Body of pancreas (tissue), 4 donors: Measurements from ENCODE around the gene EAF2. TPM values are rescaled to one million over a fixed set of nuclear protein-coding genes. Genes with fewer than 3 reads are reported as not detected.

Experiments used
- ATAC-seq: fragments of 150-250 bp; one replicate; pipeline ENCODE4 v1.9.1; 2016
- DNase-seq, 4 donors: peaks; one replicate each; pipeline ENCODE4 v3.0.0-alpha.2; 2019
- H3K27ac ChIP-seq, 4 donors: fragments of 200-600 bp; sonication (generic); 1 replicate in 3 of 4; 2 replicates in 1 of 4; pipeline versions ENCODE4 v1.5.1 to v1.6.1; 2016 to 2019; ENCODE audit warnings: mild to moderate bottlenecking in 1 of 4, mixed read lengths in 1 of 4, moderate library complexity in 1 of 4
- H3K27me3 ChIP-seq, 2 donors: fragments of 200-600 bp; sonication (generic); one replicate each; pipeline ENCODE4 v1.6.0; 2016; ENCODE audit warnings: mild to moderate bottlenecking in 1 of 2
- H3K36me3 ChIP-seq, 2 donors: fragments of 200-600 bp; sonication (generic); replicated peaks in 1 of 2; 2 replicates each; pipeline ENCODE4 v1.5.1; 2016; ENCODE audit warnings: low read depth in 2 of 2; ENCODE audit not compliant: insufficient read depth in 1 of 2
- H3K4me1 ChIP-seq: fragments of 200-600 bp; sonication (generic); one replicate; pipeline ENCODE4 v1.6.0; 2016
- H3K4me3 ChIP-seq, 2 donors: fragments of 200-600 bp; sonication (generic); 1 replicate in 1 of 2; 2 replicates in 1 of 2; pipeline ENCODE4 v1.5.1; 2016 to 2019
- H3K9me3 ChIP-seq, 3 donors: fragments of 200-600 bp; sonication (generic); 1 replicate in 2 of 3; 2 replicates in 1 of 3; pipeline ENCODE4 v1.5.1; 2016
- CTCF ChIP-seq, 7 experiments: fragments of 450-650 bp in 4 of 7; fragments of 200-600 bp in 3 of 7; sonication (generic) in 3 of 7; IDR thresholded peaks; one replicate each; pipeline ENCODE4 v1.5.1; 2016 to 2019; ENCODE audit warnings: antibody characterized with exemption in 7 of 7
- POLR2A ChIP-seq, 3 donors: fragments of 450-650 bp; IDR thresholded peaks; one replicate each; pipeline ENCODE4 v1.6.1; 2016; ENCODE audit warnings: antibody characterized with exemption in 3 of 3, mild to moderate bottlenecking in 2 of 3
- WGBS, 2 donors: methylation state at CpG; one replicate each; pipeline ENCODE4 v1.1.5; 2017; 5-methylcytosine and 5-hydroxymethylcytosine counted together
- intact Hi-C: fragments of 100-400 bp; cut with DNase I; formaldehyde crosslinking; loops from one replicate; pipeline ENCODE4 v1.15.1; 2023
- total RNA-seq, 2 donors: library from RNA; depleted of rRNA; stranded (reverse); fragments of >200 nt; gene quantifications; one replicate each; pipeline ENCODE4 v1.1.0, GENCODE V29; 2016

Gene EAF2
- total RNA-seq, 2 donors from 2014 or later: 2.9 to 16.8 TPM

GRCh38 chr3:121918779-121919483 is 83.9 kb downstream of the EAF2 start:
- TF ChIP-seq POLR2A (IDR thresholded peaks at IDR 0.05): no peak
- no peak for TF ChIP-seq CTCF (IDR thresholded peaks at IDR 0.05)
- Histone ChIP-seq H3K27ac (no peak overlapping the region), H3K27me3 (no peaks in the 10 kb centered on the region), H3K36me3 (peaks cover 0 to 2% of the 10 kb centered on the region in 2 donors), H3K4me3 (no peak overlapping the region), H3K9me3 (no peaks in the 10 kb centered on the region), H3K4me1 (peaks cover 4% of the 10 kb centered on the region)
- ATAC-seq (no peak), DNase-seq (no peak)
- intact Hi-C loops: no loop called here
- WGBS, 2 donors: 91 to 95% methylated on average over 19 of the region's 19 CpGs

- DNase-seq (no peak), ATAC-seq (no peak)
- Histone ChIP-seq H3K27ac (no peak overlapping the region), H3K9me3 (no peaks in the 10 kb centered on the region), H3K4me3 (no peak overlapping the region), H3K36me3 (peaks cover 0 to 2% of the 10 kb centered on the region in 2 donors), H3K27me3 (no peaks in the 10 kb centered on the region), H3K4me1 (no peaks in the 10 kb centered on the region)
- TF ChIP-seq CTCF (IDR thresholded peaks at IDR 0.05) (no peak), POLR2A (IDR thresholded peaks at IDR 0.05) (no peak)
- intact Hi-C loops: no loop called here
- WGBS, 2 donors: 44 to 63% methylated on average over 3 of the region's 3 CpGs
These were observed 89.7 kb downstream of the EAF2 start for GRCh38 chr3:121924734-121925133.

- H3K4me1 ChIP-seq: no peaks in the 10 kb centered on the region
- no peak overlapping the region for H3K27ac ChIP-seq
- intact Hi-C loops: no loop called here
- TF ChIP-seq POLR2A (IDR thresholded peaks at IDR 0.05) (no peak), CTCF (IDR thresholded peaks at IDR 0.05) (no peak)
- ATAC-seq (no peak), DNase-seq (no peak)
- H3K9me3 ChIP-seq: no peaks in the 10 kb centered on the region
- H3K36me3 ChIP-seq: peaks cover 0 to 3% of the 10 kb centered on the region in 2 donors
- H3K4me3 ChIP-seq: no peak overlapping the region
- WGBS, 2 donors: 93% methylated on average over 1 of the region's 1 CpG; no CpG with 5 or more reads in 1 of the 2 donors
- H3K27me3 ChIP-seq: no peaks in the 10 kb centered on the region
These were observed 91.4 kb downstream of the EAF2 start for GRCh38 chr3:121926380-121926779.

Other genes starting within 250 kb of the EAF2 start
- gene FBXO40, start 241.8 kb upstream of the EAF2 start, total RNA-seq: not detected
- gene HCLS1, start 174.3 kb upstream of the EAF2 start, total RNA-seq: 10 to 100 TPM; 12.2 to 17.1 TPM
- gene GOLGB1, start 85.5 kb upstream of the EAF2 start, total RNA-seq: 10 to 100 TPM; 46.4 to 59.0 TPM
- gene IQCB1, start 149 bp upstream of the EAF2 start, total RNA-seq: 10 to 100 TPM; 12.5 to 30.9 TPM
- 1 to 10 TPM; 2.3 TPM for gene SLC15A2, start 59.2 kb downstream of the EAF2 start, total RNA-seq
- gene ILDR1, start 187.0 kb downstream of the EAF2 start, total RNA-seq: 1 to 10 TPM; 2.9 to 4.6 TPM
- gene CD86, start 220.2 kb downstream of the EAF2 start, total RNA-seq: 1 to 10 TPM; 2.9 to 7.6 TPM